MV-4-11 (cell line): Measurements from ENCODE around the gene TFG.

Experiments used
- DNase-seq: peaks from one replicate; lab custom pipeline; 2025; lab: John Stamatoyannopoulos, UW

Gene TFG

GRCh38 chr3:100756441-100756840 lies 47.1 kb downstream of the TFG start:
- DNase-seq, result no peak

DNA sequence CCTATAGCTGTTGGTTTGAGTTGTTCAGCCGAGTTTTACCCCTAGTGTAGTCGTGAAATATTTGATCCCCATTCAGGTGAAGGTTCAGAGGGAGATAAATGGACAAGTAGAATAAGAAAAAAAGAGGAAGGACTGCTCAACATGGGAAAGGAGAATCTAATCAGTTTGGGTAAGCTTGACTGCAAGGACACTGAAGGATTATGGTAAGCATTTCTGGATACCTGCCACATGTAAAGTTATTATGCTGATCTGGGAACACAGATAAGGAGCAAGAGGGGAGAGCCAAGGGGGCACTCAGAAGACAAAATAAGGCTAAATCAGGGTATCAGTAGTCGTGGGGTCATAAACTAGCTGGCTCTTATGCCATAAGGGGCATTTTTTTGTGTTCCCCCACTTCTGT lies 49.9 kb downstream of the TFG start:
- DNase-seq, result no peak

DNA sequence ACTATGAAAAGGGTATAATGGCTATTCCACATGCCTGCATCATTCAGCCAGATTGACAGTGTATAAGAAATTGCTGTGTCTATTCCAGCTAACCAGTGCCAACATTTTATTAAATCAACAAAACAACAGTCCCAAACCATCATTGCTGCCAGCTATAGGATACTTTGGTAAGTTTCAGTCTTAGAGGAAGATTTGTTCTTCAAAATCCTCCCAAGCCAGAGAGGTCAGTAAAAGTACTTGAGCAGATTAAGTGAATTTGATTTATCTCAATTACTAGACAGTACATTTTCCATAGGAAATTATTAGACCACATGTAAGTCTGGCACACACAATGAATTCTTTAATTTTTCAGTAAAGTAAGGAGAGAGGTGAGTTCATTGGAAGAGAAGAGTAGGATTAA lies 50.7 kb downstream of the TFG start:
- DNase-seq, result no peak

- no peak for DNase-seq
Measured at GRCh38 chr3:100760377-100760776, 51.1 kb downstream of the TFG start.

DNA sequence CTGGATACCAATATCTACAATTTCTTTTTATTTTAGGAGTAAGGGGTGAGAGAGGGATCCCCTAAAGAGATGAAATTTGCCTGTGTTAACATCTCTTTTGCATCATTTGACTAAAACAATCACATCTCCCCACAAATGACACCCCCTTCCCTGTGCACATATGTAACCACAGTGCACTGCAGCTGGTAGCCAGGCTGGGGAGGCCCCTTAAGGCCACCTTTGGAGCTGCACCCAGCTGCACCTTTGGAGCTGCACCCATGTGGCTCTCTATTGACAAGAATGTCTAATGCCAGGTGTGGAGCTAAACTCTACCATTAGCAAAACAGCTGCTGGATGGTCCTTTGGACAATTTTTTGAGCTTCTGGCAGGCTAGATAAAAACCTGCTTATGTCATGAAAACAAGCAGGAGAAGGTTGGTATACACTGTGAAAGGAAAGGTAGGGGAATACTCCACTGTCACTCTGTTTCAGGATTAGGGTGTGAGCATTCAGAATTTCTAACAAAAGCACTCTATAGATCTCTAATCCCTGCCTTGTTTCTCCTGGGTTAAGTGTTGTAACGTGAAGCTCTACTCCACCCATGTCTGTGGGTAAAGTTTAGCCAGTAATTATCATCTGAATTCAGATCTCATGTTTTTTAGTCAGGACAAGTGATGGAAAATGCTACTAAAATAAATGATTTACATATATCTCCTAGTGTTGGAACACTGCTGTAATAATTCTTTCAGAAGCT lies 52.1 kb downstream of the TFG start:
- no peak for DNase-seq

- no peak for DNase-seq
Measured at GRCh38 chr3:100761951-100762350, 52.7 kb downstream of the TFG start.

DNA sequence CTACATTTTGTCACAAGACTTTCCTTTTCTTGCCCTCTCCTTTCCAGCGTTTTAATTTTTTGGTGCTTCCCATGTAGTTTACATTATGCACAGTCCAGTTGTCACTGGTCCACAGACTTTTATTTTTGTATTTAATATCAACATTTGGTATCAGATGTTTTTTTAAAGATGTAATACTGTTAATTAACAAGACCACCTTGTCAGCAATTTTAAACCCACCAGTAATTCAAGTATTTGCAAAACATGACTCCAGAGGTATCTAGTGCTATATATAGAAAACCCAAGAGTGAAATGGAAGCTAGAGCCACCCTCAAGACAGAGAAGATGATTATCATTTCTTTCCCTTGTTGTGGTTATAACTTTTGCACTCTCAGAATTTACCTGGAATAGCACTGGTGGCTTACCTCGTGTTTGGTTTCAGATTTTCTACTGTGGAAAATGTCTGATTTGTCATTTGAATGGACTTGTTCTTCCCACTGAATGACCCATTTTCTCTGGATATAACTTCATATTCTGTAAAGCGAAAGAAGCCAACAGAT lies 56.2 kb downstream of the TFG start:
- DNase-seq, result no peak

DNA sequence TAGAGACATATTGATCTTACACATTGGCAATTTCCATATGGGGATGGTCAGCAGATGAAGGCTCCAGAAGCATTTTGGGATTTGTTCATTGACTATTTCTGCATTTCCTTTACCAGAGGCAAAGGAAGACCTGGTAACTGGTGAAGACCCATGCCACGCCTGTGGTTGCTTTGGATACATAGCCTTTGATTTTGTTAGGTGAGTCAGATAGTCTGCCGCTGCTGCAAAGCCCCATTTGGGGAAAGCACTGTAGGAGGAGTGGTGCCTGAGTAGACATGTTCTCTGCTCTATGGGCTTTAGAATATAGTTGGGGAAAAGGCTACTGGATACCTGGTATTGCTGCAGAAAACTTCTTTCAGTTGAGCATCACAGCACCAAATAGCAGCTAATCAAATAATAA lies 56.8 kb downstream of the TFG start:
- no peak for DNase-seq

- no peak for DNase-seq
Measured at GRCh38 chr3:100769693-100770092, 60.4 kb downstream of the TFG start.

- no peak for DNase-seq
Measured at GRCh38 chr3:100775226-100775625, 65.9 kb downstream of the TFG start.

GRCh38 chr3:100775669-100776068 lies 66.4 kb downstream of the TFG start:
- DNase-seq, result no peak

GRCh38 chr3:100776097-100776729 lies 66.9 kb downstream of the TFG start:
- no peak for DNase-seq

DNA sequence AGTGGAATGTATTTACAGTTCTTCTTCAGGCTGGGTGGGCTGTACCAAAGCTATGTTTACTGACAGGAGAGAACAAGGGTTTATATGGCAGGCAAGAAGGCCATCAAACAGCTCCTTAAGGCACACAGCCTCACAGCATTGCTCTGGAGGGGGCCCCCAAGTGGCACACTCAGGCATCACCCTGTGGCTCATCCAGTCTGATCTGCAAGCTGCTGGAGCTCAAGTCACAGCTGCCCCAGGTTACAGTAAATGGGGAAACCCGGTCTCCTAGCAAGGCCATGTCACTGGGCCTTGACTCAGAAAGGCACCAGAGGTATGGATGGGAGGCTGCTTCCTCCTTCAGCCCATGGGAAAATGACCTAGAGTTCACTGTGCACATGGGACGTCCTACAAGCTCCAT lies 67.5 kb downstream of the TFG start:
- DNase-seq, result no peak

DNA sequence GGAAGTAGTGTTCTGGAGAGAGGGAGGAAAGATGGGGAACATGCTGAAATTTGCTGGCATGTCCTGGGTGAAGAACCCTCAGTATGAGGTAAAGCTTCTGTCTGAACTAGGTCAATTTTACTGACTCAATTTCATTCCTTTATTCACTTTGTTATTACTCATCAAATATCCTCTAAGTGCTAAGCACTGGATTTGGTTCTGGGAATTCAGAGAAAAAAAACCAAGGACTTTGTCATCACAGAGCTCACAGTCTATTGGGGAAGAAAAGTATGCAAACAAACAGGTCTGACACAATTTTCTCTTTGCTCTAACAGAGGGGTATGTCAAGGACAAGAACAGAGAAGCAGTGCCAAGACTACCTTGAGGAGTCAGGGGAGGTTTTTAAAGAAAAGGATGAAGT lies 68.0 kb downstream of the TFG start:
- DNase-seq, result no peak

GRCh38 chr3:100779480-100779879 lies 70.2 kb downstream of the TFG start:
- DNase-seq, result no peak

DNA sequence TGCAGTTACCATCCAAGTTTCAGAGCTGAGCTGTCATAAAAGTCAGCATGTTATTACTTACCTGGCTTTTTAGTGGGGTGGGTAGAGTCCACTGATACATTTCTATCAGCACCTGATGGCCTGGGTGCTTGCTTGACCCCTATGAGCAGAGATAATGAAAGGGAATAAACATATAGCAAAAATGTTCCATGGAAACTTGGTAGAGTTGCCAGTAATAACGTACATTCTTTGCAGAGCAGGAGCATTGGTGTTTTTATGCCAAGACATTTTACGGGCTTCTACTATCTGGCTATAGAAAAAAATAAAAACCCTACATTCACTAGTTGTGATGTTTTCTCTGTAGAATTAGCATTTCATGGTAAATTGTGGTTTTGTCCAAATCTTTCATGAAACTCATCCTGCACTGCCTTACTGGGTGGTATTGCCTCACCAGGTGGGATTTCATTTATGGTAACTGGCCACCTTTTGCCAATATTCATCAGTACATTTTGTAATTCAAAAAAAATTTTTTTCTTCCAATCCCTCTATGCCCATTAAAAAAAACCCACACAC lies 70.9 kb downstream of the TFG start:
- no peak for DNase-seq

- DNase-seq, result no peak
Measured at GRCh38 chr3:100781301-100781700, 72.0 kb downstream of the TFG start.

GRCh38 chr3:100782348-100782747 lies 73.1 kb downstream of the TFG start:
- no peak for DNase-seq

DNA sequence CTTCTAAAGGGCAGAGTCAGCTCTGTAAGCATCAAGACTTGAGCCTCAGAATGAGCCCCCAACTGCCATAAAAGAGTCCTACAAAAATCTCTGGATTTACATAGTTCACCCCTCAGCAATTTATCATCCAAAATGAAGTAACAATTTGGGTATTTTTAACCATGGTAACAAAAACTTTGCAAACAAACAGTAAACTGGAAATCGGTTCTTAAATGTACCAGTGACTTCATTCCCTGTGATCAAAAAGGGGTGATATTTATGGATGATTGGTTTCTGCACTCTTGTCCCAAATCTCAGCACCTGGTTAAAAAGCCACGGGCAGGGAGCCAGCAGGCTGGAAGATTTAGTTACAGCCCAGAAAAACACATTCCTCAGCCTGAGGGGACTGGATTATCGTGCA lies 73.6 kb downstream of the TFG start:
- no peak for DNase-seq

DNA sequence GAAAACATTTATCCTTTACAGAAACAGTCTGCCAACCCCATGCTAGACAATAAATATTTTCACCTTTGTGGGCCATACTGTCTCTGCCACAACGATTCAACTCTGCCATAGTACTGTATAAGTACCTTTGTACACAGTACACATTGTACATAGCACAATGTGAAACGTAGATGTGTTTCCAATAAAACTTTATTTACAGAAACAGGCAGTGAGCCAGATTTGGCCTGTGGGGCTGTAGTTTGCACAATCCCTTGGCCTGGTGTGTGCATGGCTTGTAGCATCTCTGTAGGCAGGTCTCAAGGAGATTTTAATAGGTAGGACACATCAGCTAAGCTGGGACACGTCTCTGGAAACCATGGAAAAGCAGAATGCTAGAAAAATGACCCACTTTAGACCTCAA lies 74.3 kb downstream of the TFG start:
- no peak for DNase-seq

DNA sequence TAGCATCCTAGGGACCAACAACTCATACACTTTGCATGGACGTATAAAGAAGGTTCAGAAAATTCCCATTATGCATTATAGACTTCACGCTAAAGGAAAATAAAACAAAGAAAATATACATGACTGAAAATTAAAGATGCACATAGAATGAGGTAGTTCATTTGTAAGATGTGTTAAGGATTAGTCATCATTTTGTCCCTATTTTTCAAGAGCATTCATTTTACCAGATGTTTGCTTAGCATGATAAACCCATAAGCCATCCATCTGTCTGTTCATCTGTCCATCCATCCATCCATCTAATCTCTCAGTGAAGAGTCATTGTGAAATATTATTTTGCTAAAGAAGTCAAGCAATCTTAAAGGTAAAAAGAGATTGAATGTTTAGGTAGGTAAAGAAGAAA lies 80.3 kb downstream of the TFG start:
- no peak for DNase-seq

DNA sequence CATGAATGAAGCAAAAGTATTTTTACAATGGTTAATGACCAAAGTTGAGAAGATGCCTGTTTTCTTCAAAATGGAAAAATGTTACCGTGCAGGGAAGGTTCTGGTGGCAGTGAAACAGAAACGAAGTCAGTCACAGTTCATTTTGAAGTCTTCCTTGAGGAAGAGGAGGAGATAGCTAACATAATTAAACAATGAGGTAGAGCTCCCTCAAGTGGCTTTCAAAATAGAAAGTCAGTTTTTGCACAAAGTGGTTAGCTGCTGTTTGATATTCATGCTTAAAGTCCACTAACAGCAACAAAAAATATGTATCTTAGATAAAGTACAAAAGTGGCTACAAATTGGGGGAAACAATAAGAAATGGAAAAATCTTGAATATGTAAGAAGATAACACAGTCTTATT lies 87.3 kb downstream of the TFG start:
- peak; percentile 15 for DNase-seq

GRCh38 chr3:100798012-100798411 lies 88.7 kb downstream of the TFG start:
- no peak for DNase-seq
